ENCODE results near the gene JPH3.

The JPH3 gene

GRCh38 chr16:87602001-87602775 lies at the start of gene JPH3:
JPH3 (plus strand) TSS chr16:87602508; CDS start chr16:87603147, 639 bp downstream.
- DNase-seq: peak; percentile 41

- no peak for DNase-seq
These were observed 49.3 kb upstream of the JPH3 start for GRCh38 chr16:87552772-87553573.

GRCh38 chr16:87554754-87555427 lies 47.4 kb upstream of the JPH3 start:
- no peak for DNase-seq

- DNase-seq: no peak
These were observed 46.7 kb upstream of the JPH3 start for GRCh38 chr16:87555647-87556046.

GRCh38 chr16:87556941-87557459 lies 45.3 kb upstream of the JPH3 start:
- DNase-seq: no peak

- no peak for DNase-seq
These were observed 43.6 kb upstream of the JPH3 start for GRCh38 chr16:87558682-87559081.

GRCh38 chr16:87559945-87560344 lies 42.4 kb upstream of the JPH3 start:
- DNase-seq: peak; percentile 46

- no peak for DNase-seq
These were observed 41.7 kb upstream of the JPH3 start for GRCh38 chr16:87560428-87561199.

GRCh38 chr16:87561200-87562105 lies 40.9 kb upstream of the JPH3 start:
- DNase-seq: no peak

GRCh38 chr16:87562201-87562600 lies 40.1 kb upstream of the JPH3 start:
- DNase-seq: no peak

GRCh38 chr16:87563022-87563421 lies 39.3 kb upstream of the JPH3 start:
- DNase-seq: no peak

GRCh38 chr16:87563714-87564523 lies 38.4 kb upstream of the JPH3 start:
- no peak for DNase-seq

GRCh38 chr16:87564524-87564778 lies 37.9 kb upstream of the JPH3 start:
- DNase-seq: no peak

GRCh38 chr16:87569601-87570571 lies 32.4 kb upstream of the JPH3 start:
- no peak for DNase-seq

- DNase-seq: no peak
These were observed 31.8 kb upstream of the JPH3 start for GRCh38 chr16:87570572-87570937.

- DNase-seq: peak; percentile 33
These were observed 31.1 kb upstream of the JPH3 start for GRCh38 chr16:87570938-87571867.

- no peak for DNase-seq
These were observed 30.5 kb upstream of the JPH3 start for GRCh38 chr16:87571868-87572244.

GRCh38 chr16:87572959-87573358 lies 29.3 kb upstream of the JPH3 start:
- no peak for DNase-seq
